ENCODE results near the gene KRTAP5-1. TPM values are rescaled to one million over a fixed set of nuclear protein-coding genes. Genes with fewer than 3 reads are reported as not detected.

The KRTAP5-1 gene
- polyA plus RNA-seq, 1 donor (not counting 4 experiments of a cell fraction or from before 2014, with no cell fraction given), result not detected

DNA sequence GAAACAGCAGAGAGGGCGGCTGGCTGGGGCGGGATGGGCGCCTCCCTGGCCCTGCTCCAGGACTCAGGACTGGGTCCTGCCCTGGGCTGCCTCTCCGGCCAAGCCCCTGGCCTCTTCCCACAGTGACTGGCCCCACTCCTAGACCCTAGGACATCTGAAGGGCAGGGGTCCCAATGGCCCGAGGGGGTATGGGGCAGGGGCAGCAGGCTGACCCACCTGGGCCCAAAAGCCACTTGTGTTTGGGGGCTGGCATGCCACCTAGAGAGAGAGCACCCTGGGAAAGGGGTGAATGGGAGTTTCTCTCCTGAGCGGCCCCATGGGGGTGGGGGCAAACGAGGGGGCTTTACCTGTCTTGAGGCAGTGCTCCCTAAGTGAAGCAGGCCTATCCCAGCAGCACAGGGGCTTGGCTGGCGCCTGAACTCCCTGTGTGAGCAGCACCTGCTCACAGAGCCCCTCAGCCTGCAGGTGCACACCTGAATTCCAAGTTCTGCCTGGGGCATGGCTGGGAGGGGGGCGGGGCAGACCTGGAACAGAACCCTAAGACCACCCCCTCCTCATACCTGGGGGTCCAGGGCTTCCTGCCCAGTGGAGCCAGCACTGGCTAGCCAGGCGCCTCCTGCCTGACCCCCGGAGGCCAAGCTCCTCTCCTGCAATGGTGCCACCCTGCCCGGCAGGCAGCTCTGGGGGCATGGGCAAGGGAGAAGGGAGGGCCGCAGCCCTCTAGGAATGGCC is 29.9 kb downstream of the KRTAP5-1 start:
- Histone ChIP-seq H3K9me3 (ENCODE audit: control insufficient read depth, low read depth, low read length) (no peaks in the 10 kb centered on the region), H3K27me3 (ENCODE audit: control insufficient read depth, extremely low read depth, insufficient read depth, low read length) (peaks cover 7% of the 10 kb centered on the region), H3K9ac (ENCODE audit: control insufficient read depth, extremely low read depth, insufficient read depth, low read length) (no peak overlapping the region), H3K4me3 (ENCODE audit: control insufficient read depth in 2 of 3, extremely low read depth in 1 of 3, insufficient read depth in 2 of 3, low read depth in 1 of 3, low read length in 3 of 3) (no peak overlapping the region), H4K20me1 (ENCODE audit: control insufficient read depth, extremely low read depth, insufficient read depth, low read length) (no peaks in the 10 kb centered on the region), H3K27ac (ENCODE audit: control insufficient read depth, insufficient read depth, low read length) (no peak overlapping the region), H3K4me2 (ENCODE audit: control insufficient read depth, extremely low read depth, insufficient read depth, low read depth, low read length) (no peak overlapping the region), H3K79me2 (ENCODE audit: control insufficient read depth, insufficient read depth, low read length) (no peaks in the 10 kb centered on the region), H2AFZ (ENCODE audit: control insufficient read depth, low read length) (no peak overlapping the region), H3K36me3 (ENCODE audit: control insufficient read depth in 2 of 2, extremely low read depth in 1 of 2, insufficient read depth in 2 of 2, low read length in 2 of 2) (no peaks in the 10 kb centered on the region), H3K9me1 (ENCODE audit: control insufficient read depth, extremely low read depth, insufficient read depth, low read length) (no peaks in the 10 kb centered on the region), H3K4me1 (ENCODE audit: control insufficient read depth, extremely low read depth, insufficient read depth, low read length) (peaks cover 11% of the 10 kb centered on the region)
- dilution Hi-C loops (cut with MboI; ENCODE audit: extremely low pct_ligation_motif_present, low sequenced_read_pairs), result no loop called here
- TF ChIP-seq, protein P1, sequence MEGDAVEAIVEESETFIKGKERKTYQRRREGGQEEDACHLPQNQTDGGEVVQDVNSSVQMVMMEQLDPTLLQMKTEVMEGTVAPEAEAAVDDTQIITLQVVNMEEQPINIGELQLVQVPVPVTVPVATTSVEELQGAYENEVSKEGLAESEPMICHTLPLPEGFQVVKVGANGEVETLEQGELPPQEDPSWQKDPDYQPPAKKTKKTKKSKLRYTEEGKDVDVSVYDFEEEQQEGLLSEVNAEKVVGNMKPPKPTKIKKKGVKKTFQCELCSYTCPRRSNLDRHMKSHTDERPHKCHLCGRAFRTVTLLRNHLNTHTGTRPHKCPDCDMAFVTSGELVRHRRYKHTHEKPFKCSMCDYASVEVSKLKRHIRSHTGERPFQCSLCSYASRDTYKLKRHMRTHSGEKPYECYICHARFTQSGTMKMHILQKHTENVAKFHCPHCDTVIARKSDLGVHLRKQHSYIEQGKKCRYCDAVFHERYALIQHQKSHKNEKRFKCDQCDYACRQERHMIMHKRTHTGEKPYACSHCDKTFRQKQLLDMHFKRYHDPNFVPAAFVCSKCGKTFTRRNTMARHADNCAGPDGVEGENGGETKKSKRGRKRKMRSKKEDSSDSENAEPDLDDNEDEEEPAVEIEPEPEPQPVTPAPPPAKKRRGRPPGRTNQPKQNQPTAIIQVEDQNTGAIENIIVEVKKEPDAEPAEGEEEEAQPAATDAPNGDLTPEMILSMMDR (optimal IDR thresholded peaks at IDR 0.05 in 1 of 3, IDR thresholded peaks at IDR 0.05 in 1 of 3, conservative IDR thresholded peaks at IDR 0.05 in 1 of 3; ENCODE audit: extremely low read depth in 1 of 3, insufficient read depth in 2 of 3, low read length in 3 of 3), result no peak
- TF ChIP-seq EZH2 (IDR thresholded peaks at IDR 0.05; ENCODE audit: low read length), result no peak
- FAIRE-seq (no peak), DNase-seq (ENCODE audit: low read depth, low spot score) (no peak)

DNA sequence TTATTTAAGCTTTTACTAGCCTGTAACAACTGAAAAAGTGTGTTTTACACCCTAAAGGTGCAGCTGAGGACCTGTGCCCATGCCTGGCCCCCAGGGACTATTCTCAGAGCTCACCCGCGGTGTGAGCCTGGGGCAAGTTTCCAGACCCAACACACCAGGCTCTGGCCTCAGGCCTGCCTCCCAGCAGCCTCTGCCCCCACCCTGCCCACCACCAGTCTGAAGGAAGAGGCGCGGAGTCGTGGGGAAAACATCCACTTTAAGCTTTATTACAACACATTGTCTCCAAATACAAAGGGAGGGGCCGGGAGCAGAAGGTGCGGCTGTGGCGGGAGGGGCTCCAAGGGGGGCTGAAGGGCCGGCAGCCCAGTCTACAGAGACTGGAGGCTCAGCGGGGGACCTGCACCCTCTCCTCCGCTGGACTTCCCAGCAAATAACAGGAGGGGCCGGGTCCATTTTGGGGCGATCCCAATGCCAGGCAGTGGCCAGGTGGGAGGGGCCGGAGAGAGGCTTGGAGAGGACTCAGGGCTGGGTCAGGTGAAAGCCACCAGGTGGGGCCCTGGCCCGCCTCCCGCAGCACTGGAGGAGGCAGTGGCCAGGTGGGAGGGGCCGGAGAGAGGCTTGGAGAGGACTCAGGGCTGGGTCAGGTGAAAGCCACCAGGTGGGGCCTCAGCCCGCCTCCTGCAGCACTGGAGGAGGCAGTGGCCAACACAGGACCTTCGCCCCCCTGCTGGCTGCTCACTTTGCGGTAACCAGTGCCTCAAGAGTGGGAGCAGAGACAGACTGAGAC is 31.1 kb downstream of the KRTAP5-1 start:
- H3K79me2 ChIP-seq (ENCODE audit: control insufficient read depth, insufficient read depth, low read length), result no peaks in the 10 kb centered on the region
- no peak overlapping the region for H3K4me2 ChIP-seq (ENCODE audit: control insufficient read depth, extremely low read depth, insufficient read depth, low read depth, low read length)
- dilution Hi-C loops (cut with MboI; ENCODE audit: extremely low pct_ligation_motif_present, low sequenced_read_pairs), result no loop called here
- peaks cover 13% of the 10 kb centered on the region for H3K27me3 ChIP-seq (ENCODE audit: control insufficient read depth, extremely low read depth, insufficient read depth, low read length)
- TF ChIP-seq, protein P1 (optimal IDR thresholded peaks at IDR 0.05 in 1 of 3, IDR thresholded peaks at IDR 0.05 in 1 of 3, conservative IDR thresholded peaks at IDR 0.05 in 1 of 3; ENCODE audit: extremely low read depth in 1 of 3, insufficient read depth in 2 of 3, low read length in 3 of 3), result no peak
- TF ChIP-seq EZH2 (IDR thresholded peaks at IDR 0.05; ENCODE audit: low read length), result no peak
- no peak overlapping the region for H3K4me3 ChIP-seq (ENCODE audit: control insufficient read depth in 2 of 3, extremely low read depth in 1 of 3, insufficient read depth in 2 of 3, low read depth in 1 of 3, low read length in 3 of 3)
- no peaks in the 10 kb centered on the region for H3K9me3 ChIP-seq (ENCODE audit: control insufficient read depth, low read depth, low read length)
- no peak overlapping the region for H3K27ac ChIP-seq (ENCODE audit: control insufficient read depth, insufficient read depth, low read length)
- FAIRE-seq, result no peak
- H2AFZ ChIP-seq (ENCODE audit: control insufficient read depth, low read length), result no peak overlapping the region
- H3K4me1 ChIP-seq (ENCODE audit: control insufficient read depth, extremely low read depth, insufficient read depth, low read length), result peaks cover 8% of the 10 kb centered on the region
- no peak for DNase-seq (ENCODE audit: low read depth, low spot score)
- H3K9me1 ChIP-seq (ENCODE audit: control insufficient read depth, extremely low read depth, insufficient read depth, low read length), result no peaks in the 10 kb centered on the region
- H3K9ac ChIP-seq (ENCODE audit: control insufficient read depth, extremely low read depth, insufficient read depth, low read length), result no peak overlapping the region
- no peaks in the 10 kb centered on the region for H3K36me3 ChIP-seq (ENCODE audit: control insufficient read depth in 2 of 2, extremely low read depth in 1 of 2, insufficient read depth in 2 of 2, low read length in 2 of 2)
- H4K20me1 ChIP-seq (ENCODE audit: control insufficient read depth, extremely low read depth, insufficient read depth, low read length), result no peaks in the 10 kb centered on the region
